IMR-90 (cell line): ENCODE results near the gene THAP12. TPM values are rescaled to one million over a fixed set of nuclear protein-coding genes. Genes with fewer than 3 reads are reported as not detected.

Source experiments
- ATAC-seq: fragments of 200-7000 bp; cut with Tn5 transposase; 2 replicates; pipeline ENCODE4 v1.9.1; 2020; ENCODE audit warnings: low read depth, mild to moderate bottlenecking, moderate library complexity
- BruUV-seq: library from RNA; stranded (reverse); fragments of 400-500 nt; replicated peaks from 2 replicates; lab custom pipeline; 2021; lab: Mats Ljungman, UMichigan
- CTCF ChIA-PET: fragments of 300-600 bp; formaldehyde crosslinking; extraction: SDS; loops from one replicate; lab custom pipeline; 2021; ENCODE audit warnings: antibody characterized with exemption; lab: Yijun Ruan, JAX
- POLR2A ChIA-PET: fragments of 300-600 bp; sonication (Branson Sonifier 250); formaldehyde crosslinking; loops from one replicate; lab custom pipeline; 2022; ENCODE audit warnings: antibody characterized with exemption; ENCODE audit not compliant: unreplicated experiment; lab: Charles Lee
- DNase-seq: peaks from one replicate; pipeline ENCODE4 v3.0.0; 2013
- H2AFZ ChIP-seq: replicated peaks from 2 replicates; pipeline ENCODE3; 2013; ENCODE audit warnings: low read length, mild to moderate bottlenecking; ENCODE audit not compliant: poor library complexity
- H2AK5ac ChIP-seq: 2 replicates; pipeline ENCODE4 v1.6.1; 2013; ENCODE audit warnings: low read depth, low read length, inconsistent platforms
- H2AK9ac ChIP-seq: replicated peaks from 2 replicates; pipeline ENCODE3; 2013; ENCODE audit warnings: mild to moderate bottlenecking, low read depth, low read length, moderate library complexity; ENCODE audit not compliant: poor library complexity
- H2BK120ac ChIP-seq: 2 replicates; pipeline ENCODE4 v1.6.1; 2013; ENCODE audit warnings: low read depth, low read length, inconsistent platforms
- H2BK15ac ChIP-seq: 3 replicates; pipeline ENCODE4 v1.6.1; 2013; ENCODE audit warnings: low read depth, low read length, inconsistent platforms
- H2BK20ac ChIP-seq: 2 replicates; pipeline ENCODE4 v1.6.1; 2013; ENCODE audit warnings: low read depth, mild to moderate bottlenecking, inconsistent platforms, low read length, moderate library complexity
- H2BK5ac ChIP-seq: 2 replicates; pipeline ENCODE4 v1.6.1; 2013; ENCODE audit warnings: mild to moderate bottlenecking, low read depth, low read length, inconsistent platforms; ENCODE audit not compliant: poor library complexity, severe bottlenecking
- H3K14ac ChIP-seq: replicated peaks from 2 replicates; pipeline ENCODE4 v1.6.1; 2013; ENCODE audit warnings: low read depth, low read length, inconsistent platforms
- H3K18ac ChIP-seq: 2 replicates; pipeline ENCODE4 v1.6.1; 2013; ENCODE audit warnings: low read depth, low read length, control low read depth
- H3K23ac ChIP-seq: 2 replicates; pipeline ENCODE4 v1.6.1; 2013; ENCODE audit warnings: low read depth, low read length, inconsistent platforms
- H3K27ac ChIP-seq: 2 replicates; pipeline ENCODE4 v1.5.1; 2013; ENCODE audit warnings: mild to moderate bottlenecking, control low read depth, low read length; ENCODE audit not compliant: insufficient read depth
- H3K27me3 ChIP-seq: 2 replicates; pipeline ENCODE4 v1.6.1; 2013; ENCODE audit warnings: low read length; ENCODE audit not compliant: control insufficient read depth, insufficient read depth
- H3K36me3 ChIP-seq: 2 replicates; pipeline ENCODE4 v1.6.1; 2013; ENCODE audit warnings: low read length, mixed read lengths; ENCODE audit not compliant: control insufficient read depth, insufficient read depth
- H3K4ac ChIP-seq: 2 replicates; pipeline ENCODE4 v1.6.1; 2013; ENCODE audit warnings: low read depth, low read length, inconsistent platforms
- H3K4me1 ChIP-seq: 2 replicates; pipeline ENCODE4 v1.6.1; 2013; ENCODE audit warnings: low read length, mixed read lengths; ENCODE audit not compliant: control insufficient read depth, insufficient read depth
- H3K4me2 ChIP-seq: 2 replicates; pipeline ENCODE4 v1.6.1; 2013; ENCODE audit warnings: low read depth, mild to moderate bottlenecking, control low read depth, low read length, moderate library complexity
- H3K4me3 ChIP-seq: 2 replicates; pipeline ENCODE4 v1.5.1; 2013; ENCODE audit warnings: low read depth, mild to moderate bottlenecking, control low read depth, low read length, moderate library complexity; ENCODE audit not compliant: insufficient read depth
- H3K56ac ChIP-seq: 2 replicates; pipeline ENCODE4 v1.6.1; 2013; ENCODE audit warnings: low read length, inconsistent platforms; ENCODE audit not compliant: insufficient read depth; ENCODE audit errors: extremely low read depth
- H3K79me1 ChIP-seq, 2 experiments: 2 replicates each; pipeline ENCODE4 v1.6.1; 2013; ENCODE audit warnings: low read length in 2 of 2, inconsistent platforms in 1 of 2, low read depth in 1 of 2
- H3K9ac ChIP-seq: 2 replicates; pipeline ENCODE4 v1.6.1; 2013; ENCODE audit warnings: low read depth, low read length, control low read depth
- H3K9me1 ChIP-seq: 2 replicates; pipeline ENCODE4 v1.6.1; 2013; ENCODE audit warnings: low read length, inconsistent platforms; ENCODE audit not compliant: insufficient read depth
- H3K9me3 ChIP-seq: 2 replicates; pipeline ENCODE4 v1.6.1; 2013; ENCODE audit warnings: low read length; ENCODE audit not compliant: control insufficient read depth, insufficient read depth
- H4K20me1 ChIP-seq: 2 replicates; pipeline ENCODE4 v1.6.1; 2013; ENCODE audit warnings: low read length, inconsistent platforms; ENCODE audit not compliant: insufficient read depth
- H4K5ac ChIP-seq: 2 replicates; pipeline ENCODE4 v1.6.1; 2013; ENCODE audit warnings: mild to moderate bottlenecking, low read depth, low read length, control low read depth
- H4K8ac ChIP-seq, 2 experiments: 2 replicates each; pipeline ENCODE4 v1.6.1; 2013; ENCODE audit warnings: low read depth in 2 of 2, low read length in 2 of 2, control low read depth in 1 of 2, inconsistent platforms in 1 of 2
- H4K91ac ChIP-seq: 2 replicates; pipeline ENCODE4 v1.6.1; 2013; ENCODE audit warnings: low read depth, low read length, inconsistent platforms; ENCODE audit not compliant: insufficient read depth
- BHLHE40 ChIP-seq: fragments of 150-350 bp; IDR thresholded peaks from 2 replicates; pipeline ENCODE4 v1.6.1; 2016; ENCODE audit warnings: mild to moderate bottlenecking, low read depth, low read length
- CEBPB ChIP-seq: IDR thresholded peaks from 2 replicates; pipeline ENCODE4 v1.6.1; 2012; ENCODE audit warnings: low read depth, low read length, improper control_type of control experiment
- CHD1 ChIP-seq: IDR thresholded peaks from 2 replicates; pipeline ENCODE4 v1.6.1; 2012; ENCODE audit warnings: low read depth, low read length, improper control_type of control experiment
- CTCF ChIP-seq: conservative IDR thresholded peaks from 2 replicates; pipeline ENCODE4 v1.5.1; 2012; ENCODE audit warnings: mild to moderate bottlenecking, low read depth, low read length, improper control_type of control experiment
- ELK1 ChIP-seq: fragments of 150-350 bp; IDR thresholded peaks from 2 replicates; pipeline ENCODE4 v1.6.1; 2016; ENCODE audit warnings: low read depth, mild to moderate bottlenecking, low read length, moderate library complexity, borderline replicate concordance
- FOS ChIP-seq: fragments of 150-350 bp; IDR thresholded peaks from 2 replicates; pipeline ENCODE4 v1.6.1; 2016; ENCODE audit warnings: low read depth, low read length
- MAFK ChIP-seq: IDR thresholded peaks from 2 replicates; pipeline ENCODE4 v1.6.1; 2012; ENCODE audit warnings: low read depth, low read length, improper control_type of control experiment
- MAZ ChIP-seq: IDR thresholded peaks from 2 replicates; pipeline ENCODE4 v1.6.1; 2012; ENCODE audit warnings: low read depth, mild to moderate bottlenecking, low read length, improper control_type of control experiment, moderate library complexity, borderline replicate concordance
- MXI1 ChIP-seq: IDR thresholded peaks from 2 replicates; pipeline ENCODE4 v1.6.1; 2012; ENCODE audit warnings: low read depth, mild to moderate bottlenecking, low read length, moderate library complexity, borderline replicate concordance
- NFE2L2 ChIP-seq: fragments of 150-350 bp; IDR thresholded peaks from 2 replicates; pipeline ENCODE4 v1.6.1; 2016; ENCODE audit warnings: low read depth, mild to moderate bottlenecking, low read length
- POLR2A ChIP-seq: IDR thresholded peaks from 2 replicates; pipeline ENCODE4 v1.6.1; 2012; ENCODE audit warnings: mild to moderate bottlenecking, low read depth, low read length
- RAD21 ChIP-seq: IDR thresholded peaks from 2 replicates; pipeline ENCODE4 v1.6.1; 2012; ENCODE audit warnings: low read length, improper control_type of control experiment
- RCOR1 ChIP-seq: IDR thresholded peaks from 2 replicates; pipeline ENCODE4 v1.6.1; 2012; ENCODE audit warnings: mild to moderate bottlenecking, low read length, improper control_type of control experiment; ENCODE audit not compliant: insufficient replicate concordance
- RFX5 ChIP-seq: IDR thresholded peaks from 2 replicates; pipeline ENCODE4 v1.8.0; 2012; ENCODE audit warnings: low read depth, mild to moderate bottlenecking, low read length, moderate library complexity
- SMC3 ChIP-seq: fragments of 150-350 bp; IDR thresholded peaks from 2 replicates; pipeline ENCODE4 v1.6.1; 2016; ENCODE audit warnings: low read depth, mild to moderate bottlenecking, antibody characterized with exemption, low read length, moderate library complexity
- USF2 ChIP-seq: fragments of 150-350 bp; IDR thresholded peaks from 2 replicates; pipeline ENCODE4 v1.6.1; 2017; ENCODE audit warnings: mild to moderate bottlenecking, antibody characterized with exemption, low read length, low read depth
- WGBS, 2 experiments: methylation state at CpG; one replicate each; pipeline versions ENCODE4 v1.1.5 to v1.1.7; 2013; ENCODE audit warnings: missing lambda C conversion rate in 2 of 2; ENCODE audit not compliant: insufficient read length in 1 of 2; ENCODE audit errors: extremely low coverage in 2 of 2; 5-methylcytosine and 5-hydroxymethylcytosine counted together
- dilution Hi-C: fragments of 300-500 bp; cut with HindIII; formaldehyde crosslinking; loops from one replicate; pipeline ENCODE4 v1.14.3; 2018; ENCODE audit warnings: low sequenced_read_pairs; ENCODE audit not compliant: unreplicated experiment
- in situ Hi-C: fragments of 300-500 bp; cut with MboI; formaldehyde crosslinking; loops from 3 replicates; pipeline ENCODE4 v1.14.3; 2019; ENCODE audit warnings: low sequenced_read_pairs, inconsistent platforms, mixed read lengths
- intact Hi-C: fragments of 100-400 bp; cut with micrococcal nuclease; formaldehyde crosslinking; loops from 2 replicates; pipeline ENCODE4 v1.10.0; 2022
- polyA plus RNA-seq, 3 experiments: library from polyadenylated mRNA; depleted of rRNA; stranded (reverse); fragments of >200 nt; gene quantifications; 2 replicates each; pipeline ENCODE4 v1.2.3, GENCODE V29; 2012; ENCODE audit warnings: low replicate concordance in 1 of 3
- total RNA-seq: library from RNA; depleted of rRNA; stranded (reverse); fragments of >200 nt; gene quantifications from 2 replicates; pipeline ENCODE4 v1.2.3, GENCODE V29; 2012

Gene THAP12
- total and polyA plus RNA-seq, 2 of the 4 experiments (the other 2 are of a cell fraction), result 25.1 to 27.3 TPM

GRCh38 chr11:76392870-76393269 is 11.9 kb upstream of the THAP12 start:
- no peak overlapping the region for H2BK20ac ChIP-seq
- no TSS peak for BruUV-seq
- no peak overlapping the region for H4K5ac ChIP-seq
- no peak overlapping the region for H3K27ac ChIP-seq
- H3K9me1 ChIP-seq, result no peaks in the 10 kb centered on the region
- H3K27me3 ChIP-seq, result no peaks in the 10 kb centered on the region
- no peak overlapping the region for H4K8ac ChIP-seq
- no CpG with 5 or more reads among the region's 1 CpG for WGBS, 2 experiments
- ChIA-PET POLR2A (no interaction called here), CTCF (no interaction called here)
- intact Hi-C loops (no loop called here), in situ Hi-C loops (no loop called here), dilution Hi-C loops (no loop called here)
- H3K18ac ChIP-seq, result no peak overlapping the region
- H2AFZ ChIP-seq, result no peak overlapping the region
- H2AK5ac ChIP-seq, result no peak overlapping the region
- TF ChIP-seq POLR2A, result no peak
- TF ChIP-seq USF2, result no peak
- no peak for TF ChIP-seq ELK1
- no peak for TF ChIP-seq CTCF
- no peak for TF ChIP-seq RFX5
- TF ChIP-seq SMC3, result no peak
- TF ChIP-seq MAFK, result no peak
- TF ChIP-seq BHLHE40, result no peak
- TF ChIP-seq NFE2L2, result no peak
- TF ChIP-seq RCOR1, result no peak
- no peak for TF ChIP-seq MXI1
- TF ChIP-seq MAZ, result no peak
- no peak for TF ChIP-seq FOS
- TF ChIP-seq CEBPB, result no peak
- TF ChIP-seq RAD21, result no peak
- no peak for TF ChIP-seq CHD1
- no peak overlapping the region for H3K4ac ChIP-seq
- H2AK9ac ChIP-seq, result no peak overlapping the region
- ATAC-seq, result no peak
- H4K91ac ChIP-seq, result no peak overlapping the region
- H3K9me3 ChIP-seq, result no peaks in the 10 kb centered on the region
- H3K4me1 ChIP-seq, result no peaks in the 10 kb centered on the region
- no peak overlapping the region for H2BK120ac ChIP-seq
- H3K79me1 ChIP-seq, result no peaks in the 10 kb centered on the region
- H3K23ac ChIP-seq, result no peak overlapping the region
- no peak overlapping the region for H2BK5ac ChIP-seq
- H3K9ac ChIP-seq, result no peak overlapping the region
- H3K56ac ChIP-seq, result no peak overlapping the region
- H3K36me3 ChIP-seq, result no peaks in the 10 kb centered on the region
- H2BK15ac ChIP-seq, result no peak overlapping the region
- no peak overlapping the region for H3K4me3 ChIP-seq
- no peak for DNase-seq
- no peak overlapping the region for H3K14ac ChIP-seq
- H4K20me1 ChIP-seq, result no peaks in the 10 kb centered on the region
- H3K4me2 ChIP-seq, result no peak overlapping the region
